Omental fat pad (tissue), 4 donors: Measurements from ENCODE around the gene ADAT2. TPM values are rescaled to one million over a fixed set of nuclear protein-coding genes. Genes with fewer than 3 reads are reported as not detected.

Experiments
- ATAC-seq: fragments of 150-250 bp; one replicate; pipeline ENCODE4 v1.9.1; 2016; ENCODE audit warnings: mild to moderate bottlenecking, moderate library complexity; ENCODE audit not compliant: low FRiP score
- DNase-seq: peaks from one replicate; pipeline ENCODE4 v3.0.0-alpha.2; 2019; ENCODE audit warnings: low spot score
- total RNA-seq, 4 donors: library from RNA; depleted of rRNA; stranded (reverse); fragments of >200 nt; gene quantifications; one replicate each; pipeline ENCODE4 v1.1.0, GENCODE V29; 2016
- TF ChIP-seq, protein P1 (sequence below), 3 donors: fragments of 450-650 bp; IDR thresholded peaks; one replicate each; pipeline ENCODE4 v1.5.1; 2016 to 2017; ENCODE audit warnings: antibody characterized with exemption in 3 of 3, mild to moderate bottlenecking in 3 of 3, moderate library complexity in 2 of 3

ADAT2 gene
- total RNA-seq, 4 donors from 2014 or later = 4.5 to 18.0 (median 7.3) TPM

DNA sequence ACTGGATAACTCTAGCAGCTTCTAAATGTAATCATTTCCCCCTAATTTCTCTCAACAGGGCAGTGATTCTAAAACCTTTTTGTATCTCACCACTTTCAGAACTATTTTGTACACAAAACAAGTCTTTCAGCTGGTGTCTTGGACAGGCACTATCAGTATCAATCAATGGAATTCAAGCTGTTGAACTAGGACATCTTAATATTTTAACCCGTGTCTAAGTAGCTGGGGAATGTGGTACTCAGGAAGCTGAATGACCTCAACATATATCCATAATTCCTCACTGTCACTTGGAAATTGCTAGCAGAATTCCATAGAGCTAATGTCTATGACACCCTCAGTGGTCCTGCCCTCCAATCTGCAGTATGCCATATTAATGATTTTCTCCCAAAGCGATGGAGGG lies 24.5 kb downstream of the ADAT2 start:
- TF ChIP-seq, protein P1, sequence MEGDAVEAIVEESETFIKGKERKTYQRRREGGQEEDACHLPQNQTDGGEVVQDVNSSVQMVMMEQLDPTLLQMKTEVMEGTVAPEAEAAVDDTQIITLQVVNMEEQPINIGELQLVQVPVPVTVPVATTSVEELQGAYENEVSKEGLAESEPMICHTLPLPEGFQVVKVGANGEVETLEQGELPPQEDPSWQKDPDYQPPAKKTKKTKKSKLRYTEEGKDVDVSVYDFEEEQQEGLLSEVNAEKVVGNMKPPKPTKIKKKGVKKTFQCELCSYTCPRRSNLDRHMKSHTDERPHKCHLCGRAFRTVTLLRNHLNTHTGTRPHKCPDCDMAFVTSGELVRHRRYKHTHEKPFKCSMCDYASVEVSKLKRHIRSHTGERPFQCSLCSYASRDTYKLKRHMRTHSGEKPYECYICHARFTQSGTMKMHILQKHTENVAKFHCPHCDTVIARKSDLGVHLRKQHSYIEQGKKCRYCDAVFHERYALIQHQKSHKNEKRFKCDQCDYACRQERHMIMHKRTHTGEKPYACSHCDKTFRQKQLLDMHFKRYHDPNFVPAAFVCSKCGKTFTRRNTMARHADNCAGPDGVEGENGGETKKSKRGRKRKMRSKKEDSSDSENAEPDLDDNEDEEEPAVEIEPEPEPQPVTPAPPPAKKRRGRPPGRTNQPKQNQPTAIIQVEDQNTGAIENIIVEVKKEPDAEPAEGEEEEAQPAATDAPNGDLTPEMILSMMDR (IDR thresholded peaks at IDR 0.05) = no peak
- ATAC-seq (no peak), DNase-seq (no peak)

DNA sequence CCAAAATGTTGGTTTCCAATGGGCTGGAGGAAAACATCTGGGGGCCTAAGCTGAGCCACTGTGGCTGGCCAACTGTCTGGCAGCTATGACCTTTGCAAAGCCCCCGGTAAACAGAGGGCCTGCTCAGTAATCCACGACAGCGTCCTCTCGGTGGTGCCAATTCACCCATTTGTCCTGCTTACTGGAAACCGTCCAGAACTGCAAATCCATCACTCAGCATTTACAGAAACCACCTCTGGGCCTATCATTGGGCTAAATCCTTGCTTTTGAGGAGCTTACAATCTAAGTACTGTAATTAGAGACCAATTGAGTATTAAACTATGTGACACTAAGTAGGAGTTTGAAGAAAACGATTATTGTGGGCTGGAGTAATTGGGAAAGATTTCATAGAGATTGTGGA lies 31.0 kb downstream of the ADAT2 start:
- TF ChIP-seq, protein P1 (IDR thresholded peaks at IDR 0.05) = no peak
- DNase-seq = no peak
- no peak for ATAC-seq

DNA sequence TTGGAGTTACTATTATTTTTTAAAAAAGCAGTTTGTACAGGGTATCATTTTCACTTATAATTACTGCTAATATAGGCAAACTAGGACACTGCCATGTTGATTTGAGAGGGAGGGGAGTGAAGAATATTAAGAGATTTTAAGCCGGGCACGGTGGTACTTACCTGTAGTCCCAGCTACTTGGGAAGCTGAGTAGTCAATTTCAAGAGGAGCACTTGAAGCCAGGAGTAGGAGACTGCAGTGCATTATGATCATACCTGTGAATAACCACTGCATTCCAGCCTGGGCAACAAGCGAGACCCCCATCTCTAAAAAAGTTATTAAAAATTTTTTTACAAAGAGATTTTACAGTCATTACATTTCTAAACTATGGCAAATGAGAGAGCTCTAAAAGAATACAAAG lies 35.7 kb downstream of the ADAT2 start:
- no peak for ATAC-seq
- DNase-seq = no peak
- TF ChIP-seq, protein P1 (IDR thresholded peaks at IDR 0.05) = no peak

DNA sequence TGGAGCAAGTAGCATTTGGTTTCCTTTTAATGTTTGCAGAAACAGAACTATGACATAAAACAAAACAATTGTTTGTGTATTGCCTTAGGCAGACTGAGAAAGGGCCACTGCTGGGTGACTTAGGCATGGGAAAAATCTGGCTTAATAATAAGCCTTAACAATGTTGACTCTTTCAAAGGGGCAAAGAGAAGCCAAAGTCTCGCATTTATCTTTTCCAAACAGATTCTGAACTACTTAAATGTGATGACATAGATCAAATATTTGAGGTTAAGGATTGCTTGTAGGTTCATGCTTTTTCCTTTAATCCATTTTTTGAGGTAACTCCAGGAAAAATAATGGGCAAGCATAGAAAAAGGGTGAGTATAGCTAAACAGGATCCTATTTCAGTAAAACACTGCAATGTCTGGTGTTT lies 39.6 kb downstream of the ADAT2 start:
- no peak for DNase-seq
- ATAC-seq = no peak
- TF ChIP-seq, protein P1 (IDR thresholded peaks at IDR 0.05) = no peak

DNA sequence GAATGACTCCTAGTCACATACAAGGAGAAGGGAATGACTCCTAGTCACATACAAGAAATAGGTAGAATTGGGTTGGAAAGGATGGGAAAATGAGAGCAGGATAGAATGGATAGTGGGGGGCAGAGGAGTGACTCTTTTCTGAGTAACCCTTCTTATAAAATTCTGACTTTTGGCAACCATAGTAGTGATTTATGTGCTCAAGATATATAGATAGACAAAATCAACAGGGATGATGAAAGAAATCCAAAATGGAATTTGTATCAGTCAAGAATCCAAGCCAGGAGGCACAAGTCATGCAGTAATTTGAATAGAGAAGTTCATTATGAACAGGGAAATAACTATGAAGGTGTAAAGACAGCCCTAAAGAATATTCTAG lies 41.7 kb downstream of the ADAT2 start:
- no peak for ATAC-seq
- TF ChIP-seq, protein P1 (IDR thresholded peaks at IDR 0.05) = no peak

DNA sequence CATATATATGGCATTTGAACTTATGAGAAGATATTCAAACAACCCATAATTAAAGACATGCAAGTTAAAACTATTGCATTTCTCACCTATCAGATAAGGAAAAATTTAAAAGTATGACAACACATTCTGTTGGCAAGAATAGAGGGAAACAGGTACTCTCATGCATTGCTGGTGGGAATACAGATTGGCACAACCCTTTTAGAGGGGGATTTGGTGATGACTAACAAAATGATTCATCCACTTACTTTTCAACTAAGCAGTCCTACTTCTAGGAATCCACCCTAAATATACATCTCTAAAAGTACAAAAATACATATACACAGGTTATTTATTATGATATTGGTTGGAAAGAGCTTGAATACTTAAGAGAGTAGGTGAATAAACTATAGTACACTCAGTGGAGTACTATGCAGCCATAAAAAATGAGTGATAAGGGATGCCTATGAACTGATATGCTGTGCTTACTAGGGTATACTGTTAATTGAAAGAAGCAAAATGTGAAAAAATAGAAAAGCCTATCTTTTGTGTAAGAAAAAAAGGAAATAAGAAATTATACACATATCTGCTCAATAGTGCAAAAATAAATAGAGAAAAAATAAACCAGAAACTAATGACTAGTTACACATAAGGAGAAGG lies 42.2 kb downstream of the ADAT2 start:
- TF ChIP-seq, protein P1 (IDR thresholded peaks at IDR 0.05) = no peak
- ATAC-seq (peak; percentile 52), DNase-seq (no peak)

More for the DNA sequence above, 41.7 kb downstream of the ADAT2 start:
- DNase-seq = no peak

GRCh38 chr6:143406673-143407072 lies 43.8 kb downstream of the ADAT2 start:
- no peak for ATAC-seq
- TF ChIP-seq, protein P1 (IDR thresholded peaks at IDR 0.05) = no peak
- DNase-seq = no peak
